ENCODE data around the gene BRD3. TPM values are rescaled to one million over a fixed set of nuclear protein-coding genes. Genes with fewer than 3 reads are reported as not detected.

BRD3 gene
- total and polyA plus RNA-seq, 2 of the 8 experiments (the other 6 are each of a cell fraction or from before 2014, with no cell fraction given) = 31.0 to 82.7 TPM

DNA sequence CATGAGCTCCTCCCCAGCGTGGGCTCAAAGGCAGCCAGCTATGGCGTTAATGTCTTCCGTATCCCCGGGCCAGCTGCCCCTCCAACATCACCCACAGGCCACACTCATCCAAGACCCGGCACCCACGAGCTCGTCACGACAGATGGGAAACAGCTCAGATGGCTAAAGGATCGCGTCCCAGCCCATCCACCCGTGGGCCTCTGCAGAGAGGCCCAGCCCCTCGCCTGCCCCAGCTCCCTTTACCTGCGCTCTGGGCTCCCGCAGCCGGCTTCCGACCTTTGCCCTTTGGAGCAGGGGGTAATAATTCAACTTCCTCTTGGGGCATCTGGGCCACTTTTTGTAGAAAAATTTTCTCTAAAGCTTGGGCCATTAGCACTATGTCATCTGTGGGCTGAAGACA, 16.5 kb downstream of the BRD3 start:
- peaks cover 0 to 33% of the 10 kb centered on the region in 2 experiments; a peak in 2 of 4 replicates for H3K79me2 ChIP-seq (ENCODE audit: control insufficient read depth in 1 of 2, insufficient read depth in 2 of 2, low read length in 2 of 2)
- DNase-seq (ENCODE audit: low read depth in 1 of 2, low spot score in 2 of 2) = no peak
- no peaks in the 10 kb centered on the region for H3K23me2 ChIP-seq (ENCODE audit: low read depth, low read length)
- ChIA-PET CTCF (ENCODE audit: partially characterized antibody) (interaction anchor here (0.8 to 2.1 kb wide), 7 partner anchors 8 to 123 kb away, joined by 3 to 8 read pairs (median 3); no protein-coding TSS in a partner anchor), POLR2A (ENCODE audit: partially characterized antibody) (interaction anchor here (1.5 to 1.7 kb wide), 3 partner anchors 11 to 16 kb away, joined by 4 to 9 read pairs (median 4); partner anchors contain the start of gene BRD3)
- H3K27me3 ChIP-seq (replicated peaks in 1 of 4; ENCODE audit: control insufficient read depth in 3 of 4, extremely low read depth in 1 of 4, insufficient read depth in 3 of 4, low read length in 3 of 4) = no peaks in the 10 kb centered on the region
- no peak overlapping the region for H4K91ac ChIP-seq (replicated peaks; ENCODE audit: insufficient read length, low read length)
- TF ChIP-seq GTF2F1 (IDR thresholded peaks at IDR 0.05; ENCODE audit: borderline replicate concordance, low read depth, low read length) (no peak), SAP30 (IDR thresholded peaks at IDR 0.05; ENCODE audit: insufficient read depth, insufficient replicate concordance, low read length) (no peak), SUZ12 (IDR thresholded peaks at IDR 0.05; ENCODE audit: low read length) (no peak), POU5F1 (IDR thresholded peaks at IDR 0.05; ENCODE audit: low read depth, low read length) (no peak), CBX8 (IDR thresholded peaks at IDR 0.05; ENCODE audit: borderline replicate concordance, low read depth, low read length) (no peak), BRCA1 (IDR thresholded peaks at IDR 0.05; ENCODE audit: low read depth, low read length) (no peak), POLR2A (IDR thresholded peaks at IDR 0.05; ENCODE audit: control extremely low read depth in 1 of 2, low read depth in 2 of 2, low read length in 2 of 2) (no peak), EP300 (IDR thresholded peaks at IDR 0.05; ENCODE audit: borderline replicate concordance in 1 of 2, low read depth in 2 of 2, low read length in 2 of 2) (no peak), ZNF274 (IDR thresholded peaks at IDR 0.05; ENCODE audit: borderline replicate concordance, extremely low read depth, low read length) (no peak)
- H2AK5ac ChIP-seq (ENCODE audit: low read depth, low read length) = no peak overlapping the region
- no peak for FAIRE-seq
- peaks cover 20 to 28% of the 10 kb centered on the region in 2 experiments for H4K20me1 ChIP-seq (replicated peaks in 1 of 2; ENCODE audit: control insufficient read depth in 1 of 2, insufficient read depth in 2 of 2, low read length in 2 of 2)
- H3K4me3 ChIP-seq (ENCODE audit: extremely low read depth in 1 of 4, insufficient read depth in 2 of 4, low read depth in 3 of 4, low read length in 4 of 4) = no peak overlapping the region
- H3K27ac ChIP-seq (ENCODE audit: low read depth, low read length) = no peak overlapping the region
- H3K4me1 ChIP-seq (replicated peaks in 1 of 4; ENCODE audit: control insufficient read depth in 3 of 4, insufficient read depth in 4 of 4, low read length in 3 of 4) = peaks cover 0 to 3% (median 0%) of the 10 kb centered on the region in 4 experiments; a peak in 1 of 7 replicates
- H3K79me1 ChIP-seq (ENCODE audit: low read depth, low read length) = peaks cover 7% of the 10 kb centered on the region
- no peak overlapping the region for H2AFZ ChIP-seq (ENCODE audit: low read length)
- 97% methylated on average over 15 of the region's 16 CpGs; no CpG with 5 or more reads in 1 of the 2 experiments for WGBS, 2 experiments (ENCODE audit: extremely low coverage in 1 of 2, insufficient coverage in 1 of 2, insufficient read length in 1 of 2, insufficient replicate concordance in 2 of 2, low coverage in 1 of 2, low lambda C conversion rate in 2 of 2, missing lambda C conversion rate in 1 of 2)
- H4K8ac ChIP-seq (ENCODE audit: extremely low read depth, insufficient read depth, low read length) = no peak overlapping the region
- H3K9ac ChIP-seq (replicated peaks in 1 of 4; ENCODE audit: extremely low read depth in 1 of 4, low read depth in 3 of 4, low read length in 3 of 4) = no peak overlapping the region
- H2BK20ac ChIP-seq (ENCODE audit: low read length) = no peak overlapping the region
- H2BK5ac ChIP-seq (ENCODE audit: low read depth, low read length) = no peak overlapping the region
- no peak overlapping the region for H3K18ac ChIP-seq (ENCODE audit: extremely low read depth, low read length)
- H2BK12ac ChIP-seq (ENCODE audit: low read depth, low read length) = no peak overlapping the region
- H2BK15ac ChIP-seq (ENCODE audit: low read length) = no peak overlapping the region
- H2BK120ac ChIP-seq (replicated peaks; ENCODE audit: low read depth, low read length) = no peak overlapping the region
- H3K9me3 ChIP-seq (ENCODE audit: insufficient read depth in 2 of 2, low read depth in 1 of 2, low read length in 1 of 2) = no peaks in the 10 kb centered on the region
- H3K36me3 ChIP-seq (ENCODE audit: control insufficient read depth in 2 of 4, insufficient read depth in 4 of 4, low read length in 3 of 4) = peaks cover 19 to 56% (median 53%) of the 10 kb centered on the region in 4 experiments
- H3K4me2 ChIP-seq (ENCODE audit: insufficient read depth in 1 of 2, low read depth in 2 of 2, low read length in 2 of 2) = no peak overlapping the region
- no peak overlapping the region for H3K23ac ChIP-seq (ENCODE audit: insufficient read length)
- H3K56ac ChIP-seq (replicated peaks; ENCODE audit: insufficient read length, low read depth, low read length) = no peak overlapping the region
- no peak overlapping the region for H3K14ac ChIP-seq (ENCODE audit: insufficient read length)
- no peak overlapping the region for H3K4ac ChIP-seq (replicated peaks; ENCODE audit: insufficient read length, low read depth, low read length)
- H4K5ac ChIP-seq (ENCODE audit: insufficient read length, low read depth, low read length) = no peak overlapping the region
